GM19467 (cell line): Measurements from ENCODE around the gene WFDC2.

Experiments
- ATAC-seq: cut with Tn5 transposase; IDR thresholded peaks from one replicate; pipeline ENCODE4 v1.9.1; 2021; ENCODE audit warnings: mild to moderate bottlenecking, moderate library complexity; ENCODE audit not compliant: unreplicated experiment

The WFDC2 gene

GRCh38 chr20:45495501-45495941, 26.0 kb downstream of the WFDC2 start:
- no peak for ATAC-seq

- ATAC-seq, result no peak
These were observed 26.6 kb downstream of the WFDC2 start for GRCh38 chr20:45496166-45496565.

- ATAC-seq, result no peak
These were observed 28.5 kb downstream of the WFDC2 start for GRCh38 chr20:45497971-45498494.

GRCh38 chr20:45500022-45500421, 30.5 kb downstream of the WFDC2 start:
- no peak for ATAC-seq

DNA sequence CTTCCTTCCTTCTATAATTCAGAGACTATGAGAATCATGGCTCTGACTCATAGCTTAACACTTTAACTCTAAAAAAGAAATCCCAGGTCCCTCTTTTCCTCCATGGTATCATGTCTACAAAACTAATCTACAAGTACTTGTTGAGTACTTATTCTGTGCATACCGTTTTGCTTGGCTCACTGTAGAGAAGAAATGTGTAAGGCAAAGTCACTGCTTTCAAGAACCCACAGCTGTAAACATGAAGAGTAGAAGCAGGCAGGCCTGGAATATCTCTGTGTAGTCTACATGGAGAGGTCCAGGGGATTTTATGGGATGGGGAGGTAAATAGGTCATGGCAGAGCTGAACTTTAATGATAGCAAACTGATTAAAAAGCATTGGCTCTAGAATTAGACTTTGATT, 32.0 kb downstream of the WFDC2 start:
- no peak for ATAC-seq

DNA sequence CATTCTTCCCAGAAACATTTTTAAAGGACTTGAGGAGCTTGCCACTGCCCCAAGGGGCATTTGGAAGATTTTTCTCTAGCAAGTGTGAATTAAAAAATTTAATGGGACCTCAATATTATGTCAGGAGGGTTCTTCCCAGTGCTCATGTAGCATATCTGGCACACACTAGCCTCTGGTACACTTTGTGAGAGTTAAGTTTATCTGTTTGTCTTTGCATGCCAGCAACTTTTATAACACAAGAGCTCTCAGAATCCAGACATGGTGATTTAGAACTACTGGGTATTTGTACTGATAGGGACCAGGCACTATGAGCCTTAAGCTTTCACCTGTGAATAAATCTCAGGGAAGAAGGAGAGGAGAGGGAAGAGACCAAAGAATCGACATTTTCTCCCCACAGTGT, 33.0 kb downstream of the WFDC2 start:
- ATAC-seq, result no peak

- ATAC-seq, result no peak
These were observed 33.9 kb downstream of the WFDC2 start for GRCh38 chr20:45503403-45503802.

GRCh38 chr20:45506398-45506797, 36.8 kb downstream of the WFDC2 start:
- ATAC-seq, result no peak

- no peak for ATAC-seq
These were observed 37.7 kb downstream of the WFDC2 start for GRCh38 chr20:45507011-45507820.

DNA sequence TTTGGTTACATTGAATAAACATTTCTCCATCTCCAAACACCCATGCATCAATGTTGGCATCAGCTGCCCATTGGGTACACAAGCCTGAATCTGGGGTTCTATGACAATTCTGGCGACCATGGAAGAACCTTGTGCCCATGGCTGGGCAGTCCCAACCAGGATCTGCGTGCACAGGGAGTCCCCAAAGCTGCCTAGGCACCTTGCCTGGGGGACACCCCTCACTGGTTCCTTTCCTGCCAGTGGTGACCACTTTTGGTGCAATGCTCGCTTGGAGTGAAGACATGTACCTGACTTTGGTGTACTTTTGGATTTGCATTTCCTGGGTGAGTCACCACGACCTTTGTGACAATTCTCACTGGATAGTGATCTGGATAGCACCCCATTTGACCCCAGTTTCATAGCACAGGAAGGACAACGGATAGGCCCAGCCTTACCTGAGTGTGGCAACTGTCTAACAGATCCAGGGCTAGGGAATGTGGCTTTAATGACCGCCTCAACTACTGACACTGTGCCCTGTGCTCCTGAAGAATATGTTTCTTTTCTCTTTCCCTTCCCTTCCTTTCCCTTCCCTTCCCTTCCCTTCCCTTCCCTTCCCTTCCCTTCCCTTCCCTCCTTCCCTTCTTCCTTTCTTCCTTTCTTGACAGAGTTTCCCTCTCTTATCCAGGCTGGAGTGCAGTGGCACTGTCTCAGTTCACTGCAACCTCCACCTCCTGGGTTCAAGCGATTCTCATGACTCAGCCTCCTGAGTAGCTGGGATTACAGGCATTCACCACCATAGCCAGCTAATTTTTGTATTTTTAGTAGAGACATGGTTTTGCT, 38.7 kb downstream of the WFDC2 start:
- ATAC-seq, result no peak

DNA sequence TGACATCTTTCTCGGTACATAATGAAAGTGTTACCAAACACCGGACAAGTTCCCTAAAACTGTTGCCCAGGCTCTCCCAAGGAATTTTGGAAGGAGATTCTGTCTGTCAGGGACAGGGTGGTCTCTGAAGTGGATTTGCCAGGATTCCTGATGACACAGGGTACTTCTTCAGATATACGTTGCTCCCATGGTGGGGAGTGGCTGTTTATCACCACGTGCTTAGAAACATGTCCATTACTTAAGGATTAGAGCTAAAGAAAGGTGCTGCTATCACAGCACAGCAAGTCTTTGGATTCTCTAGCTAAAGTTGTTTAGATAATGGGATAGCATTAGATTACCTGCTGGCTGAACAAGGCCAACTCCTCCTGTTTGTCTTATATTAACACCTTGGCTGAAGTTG, 39.5 kb downstream of the WFDC2 start:
- no peak for ATAC-seq

- no peak for ATAC-seq
These were observed 40.8 kb downstream of the WFDC2 start for GRCh38 chr20:45510242-45510862.

GRCh38 chr20:45515147-45515913, 45.8 kb downstream of the WFDC2 start, which contains the start of gene SPINT3:
Gene SPINT3 (minus strand): TSS chr20:45515622. CDS start chr20:45515608, 14 bp downstream.
- no peak for ATAC-seq

- no peak for ATAC-seq
These were observed 48.7 kb downstream of the WFDC2 start for GRCh38 chr20:45518282-45518681.

- ATAC-seq, result no peak
These were observed 54.3 kb downstream of the WFDC2 start for GRCh38 chr20:45523821-45524220.

DNA sequence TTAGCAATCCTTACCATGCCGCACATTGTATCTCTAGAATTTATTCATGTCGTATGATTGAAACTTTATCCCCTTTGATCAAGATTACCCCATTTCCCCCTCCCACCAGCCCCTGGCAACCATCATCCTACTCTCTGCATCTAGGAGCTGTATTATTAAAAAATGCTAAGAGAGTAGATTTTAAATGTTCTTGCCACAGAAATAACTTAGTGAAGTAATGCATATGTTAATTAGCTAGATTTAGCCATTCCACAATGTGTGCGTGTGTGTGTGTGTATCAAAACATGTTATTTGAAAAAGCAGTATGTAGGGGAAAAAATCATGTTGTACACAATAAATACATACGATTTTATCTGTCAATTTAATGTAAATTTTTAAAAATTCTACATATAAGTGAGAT, 57.7 kb downstream of the WFDC2 start:
- no peak for ATAC-seq
